GM18868 (cell line): ENCODE data around the gene LEP.
"Not testable (repeated sequence)": the region's sequence is repeated elsewhere in the genome, so short reads cannot be mapped to it uniquely, and the experiment has no call there.

Experiments used
- ATAC-seq: cut with Tn5 transposase; IDR thresholded peaks from one replicate; pipeline ENCODE4 v1.9.1; 2021; ENCODE audit warnings: mild to moderate bottlenecking, moderate library complexity; ENCODE audit not compliant: unreplicated experiment

The LEP gene

DNA sequence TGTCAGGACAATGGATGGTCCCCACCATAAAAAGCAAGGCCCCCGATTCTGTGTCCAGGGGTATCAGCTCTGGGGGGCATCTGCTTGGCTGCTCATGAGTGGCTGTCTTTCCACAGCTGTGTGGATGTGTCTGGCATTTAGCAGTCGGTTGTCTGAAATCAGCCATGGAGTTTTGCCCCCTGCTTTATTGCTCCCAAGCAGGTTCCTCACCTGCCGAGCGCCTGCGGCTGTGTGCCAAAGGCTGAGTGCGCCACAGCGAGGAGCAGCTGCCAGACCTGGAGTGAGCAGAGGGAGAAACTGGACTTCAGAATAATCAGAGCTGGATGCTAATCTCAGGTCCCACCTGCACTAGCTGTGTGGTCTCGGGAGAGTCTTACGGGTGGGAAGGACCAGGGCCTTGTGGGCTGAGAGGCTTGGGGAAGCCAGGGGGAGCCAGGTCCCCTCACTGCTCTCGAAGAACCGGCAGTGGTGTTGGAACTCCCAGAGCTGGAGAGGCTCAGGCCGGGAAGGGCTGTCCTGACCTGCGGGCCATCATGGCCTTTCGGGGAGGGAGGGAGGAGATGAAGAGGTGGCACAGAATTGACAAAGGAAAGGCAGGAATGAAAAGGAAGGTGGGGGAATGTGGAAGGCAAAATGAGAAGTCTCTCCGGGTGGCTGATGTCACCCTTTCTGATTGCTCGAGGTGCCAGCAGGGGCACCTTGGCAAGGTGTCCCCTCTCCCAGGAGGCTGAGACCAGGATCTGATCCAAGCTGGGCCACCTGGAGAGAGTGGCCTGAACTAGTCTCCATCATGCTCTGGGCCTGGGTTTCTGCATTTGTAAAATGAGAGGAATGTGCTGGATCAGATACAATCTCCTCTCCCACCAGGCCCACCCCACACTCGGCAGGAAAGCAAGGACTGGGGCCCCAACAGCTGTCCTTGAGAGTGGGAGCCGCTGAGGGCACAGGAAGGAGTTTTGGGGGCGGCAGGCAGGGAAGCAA, 30.2 kb upstream of the LEP start:
- no peak for ATAC-seq

GRCh38 chr7:128211626-128212025, 29.5 kb upstream of the LEP start:
- ATAC-seq, result no peak

GRCh38 chr7:128214463-128214862, 26.6 kb upstream of the LEP start:
- ATAC-seq, result no peak

DNA sequence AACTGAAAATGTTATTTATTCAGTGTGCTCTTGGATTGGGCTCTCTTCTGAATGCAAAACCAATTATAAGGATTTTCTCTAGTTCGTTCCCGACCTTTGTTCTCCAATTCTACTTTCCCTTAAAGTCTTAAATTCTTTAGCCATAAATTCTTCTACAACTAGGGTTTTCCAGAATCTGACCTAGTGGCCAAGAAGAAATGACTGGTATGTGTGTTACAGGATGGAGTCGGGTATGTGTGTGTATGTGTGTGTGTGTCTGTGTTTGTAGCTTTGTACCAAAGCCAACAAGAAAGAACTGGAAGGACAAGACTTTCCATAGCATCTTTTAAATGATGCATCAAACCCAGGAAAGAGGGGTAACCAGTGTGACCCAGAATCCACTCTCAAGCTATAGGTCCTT, 25.8 kb upstream of the LEP start:
- ATAC-seq, result no peak

DNA sequence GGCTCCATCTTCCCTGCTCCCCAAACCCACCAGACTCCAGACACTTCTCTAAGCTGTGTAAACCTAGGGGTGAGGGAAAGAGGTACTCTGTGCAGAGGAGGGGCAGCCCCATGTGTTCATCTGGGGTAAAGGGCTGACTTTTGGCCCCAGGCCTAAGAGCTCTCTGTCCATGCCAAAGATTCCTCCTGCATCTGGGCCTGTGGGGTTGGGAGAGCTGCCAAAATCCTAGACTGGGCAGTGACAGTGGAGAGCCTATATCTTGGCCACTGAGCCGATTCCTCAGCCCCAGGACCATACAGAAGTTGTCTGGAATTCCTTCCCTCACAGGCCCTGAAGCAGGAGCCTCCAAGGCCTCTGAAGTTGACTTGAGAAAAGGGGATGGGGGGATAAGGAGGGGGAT, 25.3 kb upstream of the LEP start:
- no peak for ATAC-seq

DNA sequence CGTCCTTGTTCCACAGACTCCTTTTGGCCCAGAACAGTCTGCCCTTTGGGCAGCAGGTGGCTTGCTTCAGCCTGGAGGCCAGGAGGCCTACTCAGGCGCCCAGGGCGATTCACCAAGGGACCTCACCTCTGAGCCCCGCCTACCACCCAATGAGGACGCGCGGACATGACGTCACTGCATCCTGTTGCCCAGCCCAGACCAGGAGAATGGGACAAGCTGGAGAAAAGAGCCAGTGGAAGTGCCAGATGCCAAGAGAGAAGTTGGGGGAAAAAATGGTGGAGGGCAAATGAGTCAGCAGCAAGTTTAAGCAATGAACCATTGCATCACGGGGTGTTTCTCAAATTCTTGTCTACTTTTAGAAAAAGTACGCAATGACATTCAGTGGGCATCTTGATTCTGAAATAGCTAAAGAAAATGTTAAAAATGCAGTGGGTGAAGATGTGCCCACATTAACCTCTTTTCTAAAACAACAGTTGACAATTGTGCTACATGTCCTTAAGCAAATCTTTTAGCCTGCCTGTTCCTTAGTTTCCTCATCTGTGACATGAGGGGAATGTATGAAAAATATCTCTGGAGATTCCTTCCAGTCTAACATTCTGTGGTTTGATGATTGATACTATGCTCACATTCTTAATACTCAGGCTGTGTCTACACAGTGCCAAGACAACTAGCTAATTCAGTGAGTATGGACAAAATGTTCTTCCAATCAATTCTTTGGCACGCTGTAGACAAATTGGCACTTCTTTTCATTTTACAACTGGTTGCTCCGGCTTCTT, 23.9 kb upstream of the LEP start:
- no peak for ATAC-seq

DNA sequence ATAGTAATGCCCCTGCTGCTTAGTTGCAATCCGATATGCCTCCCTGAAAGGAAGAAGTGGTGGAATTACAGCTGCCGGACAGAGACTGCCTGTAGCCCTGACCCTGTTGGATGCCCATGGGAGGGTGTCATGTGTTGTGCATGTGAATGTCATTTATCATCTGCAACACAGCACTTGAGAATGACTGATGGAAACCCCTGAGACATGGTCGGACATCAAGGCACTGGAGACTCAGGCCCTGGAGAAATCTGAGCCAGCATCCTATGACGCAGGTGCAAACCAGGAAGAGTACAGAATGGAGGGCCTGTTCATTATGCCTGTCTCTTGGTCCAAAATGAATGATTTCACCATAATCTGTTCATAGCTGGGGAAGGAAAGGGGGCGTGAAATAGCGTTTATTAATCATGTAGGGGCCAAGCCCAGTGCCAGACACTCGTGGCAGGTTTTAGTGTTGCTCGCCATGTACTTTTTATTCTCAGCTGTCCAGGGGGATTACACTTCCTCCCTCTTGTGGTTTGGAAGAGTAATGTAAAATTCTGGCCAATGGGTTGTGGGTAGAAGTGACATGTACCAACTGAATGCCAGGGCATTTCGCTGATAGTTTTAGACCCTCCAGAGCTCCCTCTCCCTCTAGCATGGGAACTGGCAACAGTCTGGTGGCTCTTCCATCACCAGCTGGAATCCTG, 23.0 kb upstream of the LEP start:
- no peak for ATAC-seq

DNA sequence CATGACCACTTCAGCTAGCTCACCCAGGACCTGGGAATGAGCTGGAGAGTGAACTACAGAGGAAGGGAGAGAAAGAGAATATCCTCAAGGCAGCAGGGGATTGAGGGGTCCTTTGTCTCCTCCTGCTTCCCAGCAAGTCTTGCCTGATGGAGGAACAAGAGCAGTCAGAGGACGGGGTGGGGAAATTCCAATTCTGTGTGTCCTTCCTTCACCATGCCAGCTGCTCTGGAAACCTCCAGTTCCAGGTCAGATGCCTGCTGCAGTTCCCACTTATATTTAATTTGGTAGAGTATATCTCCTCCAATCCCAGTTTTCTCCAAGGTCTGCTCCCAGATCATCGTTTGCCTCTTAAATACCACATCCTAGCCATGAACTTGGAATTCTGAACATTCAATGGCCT, 21.4 kb upstream of the LEP start:
- no peak for ATAC-seq

DNA sequence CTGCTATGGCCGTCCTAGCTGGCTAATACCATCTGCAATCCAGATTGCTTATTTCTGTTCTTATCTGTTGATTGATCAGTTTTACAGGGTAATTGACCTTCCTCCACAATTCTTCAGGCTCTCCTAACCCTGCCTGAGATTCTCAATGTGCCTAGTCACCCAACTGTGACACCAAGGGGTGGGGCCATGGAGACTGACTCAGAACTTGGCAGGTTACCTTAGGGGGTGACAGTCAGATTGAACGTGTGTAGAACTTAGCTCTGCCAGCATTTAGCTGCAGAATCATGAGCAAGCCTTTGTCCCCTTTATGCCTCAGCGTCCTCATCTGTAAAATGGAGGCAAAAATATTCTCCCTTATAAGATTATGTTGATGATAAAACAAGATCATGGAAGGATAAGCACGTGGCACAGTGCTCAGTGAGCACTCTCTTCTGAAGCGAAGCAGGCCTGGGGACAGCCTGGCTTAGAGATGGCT, 19.1 kb upstream of the LEP start:
- ATAC-seq, result peak; percentile 74

- no peak for ATAC-seq
Measured at GRCh38 chr7:128226132-128226980, 14.7 kb upstream of the LEP start.

GRCh38 chr7:128227271-128227670, 13.8 kb upstream of the LEP start:
- ATAC-seq, result no peak

- ATAC-seq, result no peak
Measured at GRCh38 chr7:128231021-128231420, 10.1 kb upstream of the LEP start.

GRCh38 chr7:128231677-128232076, 9.4 kb upstream of the LEP start:
- ATAC-seq, result no peak

DNA sequence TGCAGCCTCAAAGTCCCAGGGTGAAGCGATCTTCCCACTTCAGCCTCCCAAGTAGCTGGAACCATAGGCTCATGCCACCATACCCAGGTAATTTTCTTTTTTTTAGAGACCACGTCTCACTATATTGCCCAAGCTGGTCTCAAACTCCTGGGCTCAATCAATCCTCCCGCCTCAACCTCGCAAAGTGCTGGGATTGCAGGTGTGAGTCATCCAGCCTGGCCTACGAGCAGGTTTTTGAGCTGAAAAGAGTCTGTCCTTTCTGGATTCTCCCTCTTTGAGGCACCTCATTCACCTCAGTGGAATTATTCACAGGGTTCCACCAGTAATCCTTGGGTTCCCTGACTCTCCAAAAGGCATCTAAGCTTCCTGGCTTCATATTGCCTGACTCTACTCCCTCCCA, 7.6 kb upstream of the LEP start:
- no peak for ATAC-seq

GRCh38 chr7:128234476-128235026, 6.5 kb upstream of the LEP start:
- no peak for ATAC-seq

GRCh38 chr7:128235471-128235870, 5.6 kb upstream of the LEP start:
- no peak for ATAC-seq

DNA sequence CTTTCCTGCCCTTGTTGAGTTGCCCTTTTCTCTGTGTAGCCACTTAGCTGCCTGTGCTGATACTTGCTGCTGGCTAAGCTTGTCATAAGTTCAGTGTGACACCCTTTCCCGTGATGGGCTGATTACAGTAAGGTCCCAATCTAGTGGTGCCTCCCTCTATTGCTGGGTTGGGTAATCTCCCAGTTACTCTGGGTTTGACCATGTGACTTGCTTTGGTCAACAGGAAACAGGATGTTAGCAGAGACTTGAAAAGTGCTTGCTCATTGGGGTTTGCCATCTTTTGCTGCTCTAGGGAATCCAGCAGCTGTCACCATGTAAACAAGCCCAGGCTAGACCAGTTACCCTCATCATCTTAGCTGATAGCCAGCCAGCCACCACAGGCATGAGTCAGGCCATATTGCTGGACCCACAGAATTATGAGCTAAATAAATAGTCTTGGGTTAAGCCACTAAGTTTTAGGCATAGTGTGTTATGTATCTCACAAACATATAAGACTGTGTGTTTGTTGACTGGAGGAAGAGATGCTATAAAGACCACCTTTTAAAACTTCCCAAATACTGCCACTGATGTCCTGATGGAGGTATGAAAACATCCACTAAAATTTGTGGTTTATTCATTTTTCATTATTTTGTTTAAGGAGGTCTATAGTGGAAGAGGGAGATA, 4.0 kb upstream of the LEP start:
- peak; percentile 92 for ATAC-seq

DNA sequence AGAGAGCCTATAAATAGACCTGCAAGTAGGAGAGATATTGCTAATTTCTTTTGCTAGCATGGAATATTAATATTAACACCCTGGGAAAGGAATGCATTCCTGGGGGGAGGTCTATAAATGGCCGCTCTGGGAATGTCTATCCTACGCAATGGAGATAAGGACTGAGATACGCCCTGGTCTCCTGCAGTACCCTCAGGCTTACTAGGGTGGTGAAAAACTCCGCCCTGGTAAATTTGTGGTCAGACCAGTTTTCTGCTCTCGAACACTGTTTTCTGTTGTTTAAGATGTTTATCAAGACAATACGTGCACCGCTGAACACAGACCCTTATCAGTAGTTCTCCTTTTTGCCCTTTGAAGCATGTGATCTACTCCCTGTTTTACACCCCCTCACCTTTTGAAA, 1.9 kb upstream of the LEP start:
- not testable (repeated sequence) for ATAC-seq

GRCh38 chr7:128242661-128243060, 1.6 kb downstream of the LEP start:
- no peak for ATAC-seq

GRCh38 chr7:128243273-128243672, 2.2 kb downstream of the LEP start:
- ATAC-seq, result no peak
